Progenitor cell of endocrine pancreas (in vitro differentiated cells): ENCODE data around the gene CLBA1. TPM values are rescaled to one million over a fixed set of nuclear protein-coding genes. Genes with fewer than 3 reads are reported as not detected.

Source experiments
- DNase-seq: peaks from one replicate; pipeline ENCODE4 v3.0.0; 2021; ENCODE audit warnings: low spot score; ENCODE audit not compliant: unreplicated experiment
- H3K27ac Mint-ChIP-seq: 2 replicates; pipeline ENCODE4 v1.8.0; 2021; ENCODE audit warnings: mild to moderate bottlenecking, moderate library complexity, mixed read lengths
- H3K27me3 Mint-ChIP-seq: 2 replicates; pipeline ENCODE4 v1.8.0; 2021; ENCODE audit warnings: mixed read lengths
- H3K36me3 Mint-ChIP-seq: 2 replicates; pipeline ENCODE4 v1.8.0; 2022; ENCODE audit warnings: mixed read lengths; ENCODE audit not compliant: insufficient read depth
- H3K4me1 Mint-ChIP-seq: 2 replicates; pipeline ENCODE4 v1.8.0; 2021; ENCODE audit warnings: low read depth, mixed read lengths
- H3K4me3 Mint-ChIP-seq: 2 replicates; pipeline ENCODE4 v1.8.0; 2021; ENCODE audit warnings: low read depth, mild to moderate bottlenecking, moderate library complexity, mixed read lengths
- H3K9me3 Mint-ChIP-seq: 2 replicates; pipeline ENCODE4 v1.8.0; 2021; ENCODE audit warnings: low read depth, mixed read lengths
- CTCF ChIP-seq: fragments of 200-600 bp; sonication (generic); IDR thresholded peaks from one replicate; pipeline ENCODE4 v1.5.0; 2021; ENCODE audit warnings: antibody characterized with exemption, mild to moderate bottlenecking; ENCODE audit not compliant: unreplicated experiment
- total RNA-seq: library from RNA; stranded (reverse); gene quantifications from 2 replicates; pipeline ENCODE4 v1.2.1, GENCODE V29; 2021

Gene CLBA1
- total RNA-seq, 1 donor from 2014 or later = 20.8 TPM

- Mint-ChIP-seq H3K27me3 (peaks cover 4% of the 10 kb centered on the region), H3K36me3 (no peaks in the 10 kb centered on the region)
Measured at GRCh38 chr14:105021656-105022275, 36.2 kb downstream of the CLBA1 start.

GRCh38 chr14:105022276-105022670 lies 36.7 kb downstream of the CLBA1 start:
- Mint-ChIP-seq H3K27me3 (peaks cover 4% of the 10 kb centered on the region), H3K36me3 (no peaks in the 10 kb centered on the region), H3K4me3 (peak overlapping the region; percentile 84), H3K9me3 (no peaks in the 10 kb centered on the region), H3K27ac (no peak overlapping the region), H3K4me1 (peaks cover 21% of the 10 kb centered on the region)
- DNase-seq = no peak
- no peak for TF ChIP-seq CTCF

More at GRCh38 chr14:105021656-105022275, 36.2 kb downstream of the CLBA1 start:
- H3K4me3 Mint-ChIP-seq = peak overlapping the region; percentile 84
- peak overlapping the region; percentile 97 for H3K27ac Mint-ChIP-seq
- H3K4me1 Mint-ChIP-seq = peaks cover 23% of the 10 kb centered on the region
- peak; percentile 43 for TF ChIP-seq CTCF
- peak; percentile 36 for DNase-seq
- H3K9me3 Mint-ChIP-seq = no peaks in the 10 kb centered on the region

- no peak for TF ChIP-seq CTCF
- Mint-ChIP-seq H3K27ac (no peak overlapping the region), H3K4me3 (no peak overlapping the region), H3K27me3 (peaks cover 9% of the 10 kb centered on the region), H3K36me3 (no peaks in the 10 kb centered on the region), H3K4me1 (peaks cover 17% of the 10 kb centered on the region), H3K9me3 (no peaks in the 10 kb centered on the region)
- DNase-seq = no peak
Measured at GRCh38 chr14:105023144-105023543, 37.6 kb downstream of the CLBA1 start.

GRCh38 chr14:105023791-105024480 lies 38.3 kb downstream of the CLBA1 start:
- H3K4me3 Mint-ChIP-seq = no peak overlapping the region
- H3K27ac Mint-ChIP-seq = no peak overlapping the region
- DNase-seq = no peak
- no peaks in the 10 kb centered on the region for H3K36me3 Mint-ChIP-seq
- peaks cover 13% of the 10 kb centered on the region for H3K4me1 Mint-ChIP-seq
- H3K9me3 Mint-ChIP-seq = no peaks in the 10 kb centered on the region
- H3K27me3 Mint-ChIP-seq = peaks cover 17% of the 10 kb centered on the region
- TF ChIP-seq CTCF = no peak

GRCh38 chr14:105025429-105025828 lies 39.8 kb downstream of the CLBA1 start:
- H3K4me3 Mint-ChIP-seq = no peak overlapping the region
- peaks cover 21% of the 10 kb centered on the region for H3K27me3 Mint-ChIP-seq
- TF ChIP-seq CTCF = no peak
- H3K27ac Mint-ChIP-seq = no peak overlapping the region
- no peak for DNase-seq
- H3K4me1 Mint-ChIP-seq = peaks cover 5% of the 10 kb centered on the region
- H3K36me3 Mint-ChIP-seq = no peaks in the 10 kb centered on the region
- H3K9me3 Mint-ChIP-seq = no peaks in the 10 kb centered on the region
